Lower leg skin (tissue), 4 donors: ENCODE results near the gene PROM2. TPM values are rescaled to one million over a fixed set of nuclear protein-coding genes. Genes with fewer than 3 reads are reported as not detected.

Experiments
- DNase-seq, 2 donors: peaks; one replicate each; pipeline ENCODE4 v3.0.0-alpha.2; 2019; ENCODE audit warnings: low spot score in 2 of 2
- H3K4me3 ChIP-seq: fragments of 200-600 bp; sonication (generic); 2 replicates; pipeline ENCODE4 v1.5.1; 2017; ENCODE audit warnings: mild to moderate bottlenecking, low read depth; ENCODE audit not compliant: poor library complexity, severe bottlenecking
- POLR2A ChIP-seq, 2 donors: fragments of 450-650 bp; IDR thresholded peaks; one replicate each; pipeline ENCODE4 v1.6.1; 2016 to 2017; ENCODE audit warnings: antibody characterized with exemption in 2 of 2, mild to moderate bottlenecking in 1 of 2, moderate library complexity in 1 of 2
- WGBS, 2 donors: methylation state at CpG; one replicate each; pipeline ENCODE4 v1.1.5; 2018; 5-methylcytosine and 5-hydroxymethylcytosine counted together
- intact Hi-C: fragments of 100-400 bp; cut with DNase I; formaldehyde crosslinking; loops from one replicate; pipeline ENCODE4 v1.15.0; 2023; ENCODE audit warnings: low total_unique reads
- total RNA-seq, 4 donors: library from RNA; depleted of rRNA; stranded (reverse); fragments of >200 nt; gene quantifications; one replicate each; pipeline ENCODE4 v1.1.0, GENCODE V29; 2016
- TF ChIP-seq, protein P1 (sequence below), 3 donors: fragments of 450-650 bp; IDR thresholded peaks; one replicate each; pipeline ENCODE4 v1.5.1; 2016; ENCODE audit warnings: antibody characterized with exemption in 3 of 3, mild to moderate bottlenecking in 3 of 3, moderate library complexity in 2 of 3

The PROM2 gene
- total RNA-seq, 4 donors from 2014 or later, result 87.0 to 272 (median 98.0) TPM

GRCh38 chr2:95289253-95289652 is 15.0 kb downstream of the PROM2 start:
- intact Hi-C loops, result no loop called here
- no peak for DNase-seq
- TF ChIP-seq, protein P1, sequence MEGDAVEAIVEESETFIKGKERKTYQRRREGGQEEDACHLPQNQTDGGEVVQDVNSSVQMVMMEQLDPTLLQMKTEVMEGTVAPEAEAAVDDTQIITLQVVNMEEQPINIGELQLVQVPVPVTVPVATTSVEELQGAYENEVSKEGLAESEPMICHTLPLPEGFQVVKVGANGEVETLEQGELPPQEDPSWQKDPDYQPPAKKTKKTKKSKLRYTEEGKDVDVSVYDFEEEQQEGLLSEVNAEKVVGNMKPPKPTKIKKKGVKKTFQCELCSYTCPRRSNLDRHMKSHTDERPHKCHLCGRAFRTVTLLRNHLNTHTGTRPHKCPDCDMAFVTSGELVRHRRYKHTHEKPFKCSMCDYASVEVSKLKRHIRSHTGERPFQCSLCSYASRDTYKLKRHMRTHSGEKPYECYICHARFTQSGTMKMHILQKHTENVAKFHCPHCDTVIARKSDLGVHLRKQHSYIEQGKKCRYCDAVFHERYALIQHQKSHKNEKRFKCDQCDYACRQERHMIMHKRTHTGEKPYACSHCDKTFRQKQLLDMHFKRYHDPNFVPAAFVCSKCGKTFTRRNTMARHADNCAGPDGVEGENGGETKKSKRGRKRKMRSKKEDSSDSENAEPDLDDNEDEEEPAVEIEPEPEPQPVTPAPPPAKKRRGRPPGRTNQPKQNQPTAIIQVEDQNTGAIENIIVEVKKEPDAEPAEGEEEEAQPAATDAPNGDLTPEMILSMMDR (IDR thresholded peaks at IDR 0.05), result no peak
- TF ChIP-seq POLR2A (IDR thresholded peaks at IDR 0.05), result no peak
- no peak overlapping the region for H3K4me3 ChIP-seq
- 75 to 79% methylated on average over 7 of the region's 7 CpGs for WGBS, 2 donors

- intact Hi-C loops, result no loop called here
- TF ChIP-seq, protein P1 (IDR thresholded peaks at IDR 0.05), result no peak
- no peak for TF ChIP-seq POLR2A (IDR thresholded peaks at IDR 0.05)
- no peak overlapping the region for H3K4me3 ChIP-seq
- DNase-seq, result no peak
Observed at GRCh38 chr2:95291222-95291621, 17.0 kb downstream of the PROM2 start.

- no peak for DNase-seq
- H3K4me3 ChIP-seq, result no peak overlapping the region
- WGBS, 2 donors, result 66 to 68% methylated on average over 7 to 9 of the region's 9 CpGs
- TF ChIP-seq, protein P1 (IDR thresholded peaks at IDR 0.05), result no peak
- no peak for TF ChIP-seq POLR2A (IDR thresholded peaks at IDR 0.05)
- intact Hi-C loops, result no loop called here
Observed at GRCh38 chr2:95292623-95293260, 18.5 kb downstream of the PROM2 start.

DNA sequence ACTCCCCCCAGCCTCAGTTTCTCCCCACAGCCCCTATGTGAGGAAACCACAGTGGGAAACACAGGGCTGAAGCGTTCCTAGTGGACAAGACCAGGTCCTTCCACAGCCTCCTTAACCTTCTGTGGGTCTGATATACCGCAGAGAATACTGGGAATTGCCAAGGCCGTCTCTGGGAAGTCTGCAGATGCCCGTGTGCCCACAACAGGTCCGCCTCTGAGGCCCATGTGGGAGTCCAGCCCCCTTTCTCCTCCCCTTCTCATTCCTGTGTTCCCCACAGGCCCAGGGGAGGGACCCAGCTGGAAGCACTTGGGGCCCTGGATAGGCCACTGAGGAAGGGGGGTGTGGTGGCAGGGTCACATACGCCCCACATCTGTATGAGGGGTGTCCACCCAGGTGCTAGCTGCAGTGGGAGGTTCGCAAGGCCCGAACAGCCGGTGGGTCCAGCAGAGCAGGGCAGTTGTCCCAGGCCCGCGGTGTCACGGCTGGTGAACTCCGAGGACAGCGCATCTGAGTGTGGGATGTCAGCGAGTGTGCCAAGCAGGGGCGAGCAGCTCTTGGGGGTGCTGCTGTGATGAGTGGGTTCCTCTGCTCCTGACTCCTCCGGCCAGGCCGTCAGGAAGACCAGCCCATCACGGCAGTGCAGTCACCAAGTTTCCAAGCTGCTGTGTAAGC is 20.5 kb downstream of the PROM2 start:
- WGBS, 2 donors, result 81 to 91% methylated on average over 14 to 18 of the region's 19 CpGs
- no peak for TF ChIP-seq POLR2A (IDR thresholded peaks at IDR 0.05)
- TF ChIP-seq, protein P1 (IDR thresholded peaks at IDR 0.05), result no peak
- H3K4me3 ChIP-seq, result no peak overlapping the region
- DNase-seq, result no peak
- intact Hi-C loops, result no loop called here

DNA sequence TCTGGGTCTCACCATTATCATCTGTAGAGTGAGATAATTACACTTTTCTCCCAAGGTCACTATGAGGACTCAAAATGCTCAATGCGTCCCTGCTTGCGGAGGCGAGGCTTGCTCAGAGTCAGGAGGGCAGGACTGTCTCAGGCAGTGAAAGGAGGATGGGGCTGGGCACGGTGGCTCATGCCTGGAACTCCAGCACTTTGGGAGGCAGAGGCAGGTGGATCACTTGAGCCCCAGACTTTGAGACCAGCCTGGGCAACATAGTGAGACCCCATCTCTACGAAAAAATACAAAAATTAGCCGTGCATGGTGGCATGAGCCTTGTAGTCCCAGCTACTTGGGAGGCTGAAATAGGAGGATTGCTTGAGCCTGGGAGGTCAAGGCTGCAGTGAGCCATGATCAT is 21.1 kb downstream of the PROM2 start:
- no peak for DNase-seq
- intact Hi-C loops, result no loop called here
- TF ChIP-seq, protein P1 (IDR thresholded peaks at IDR 0.05), result no peak
- TF ChIP-seq POLR2A (IDR thresholded peaks at IDR 0.05), result no peak
- 86 to 89% methylated on average over 6 of the region's 6 CpGs for WGBS, 2 donors
- no peak overlapping the region for H3K4me3 ChIP-seq
